ENCODE results near the gene RNF17. TPM values are rescaled to one million over a fixed set of nuclear protein-coding genes. Genes with fewer than 3 reads are reported as not detected.
A peak's percentile ranks its signal among the peaks of the same experiment; 100 is the strongest.
"Not testable (repeated sequence)": the region's sequence is repeated elsewhere in the genome, so short reads cannot be mapped to it uniquely, and the experiment has no call there.

Gene RNF17
- total RNA-seq, 6 experiments from 2014 or later = not detected

DNA sequence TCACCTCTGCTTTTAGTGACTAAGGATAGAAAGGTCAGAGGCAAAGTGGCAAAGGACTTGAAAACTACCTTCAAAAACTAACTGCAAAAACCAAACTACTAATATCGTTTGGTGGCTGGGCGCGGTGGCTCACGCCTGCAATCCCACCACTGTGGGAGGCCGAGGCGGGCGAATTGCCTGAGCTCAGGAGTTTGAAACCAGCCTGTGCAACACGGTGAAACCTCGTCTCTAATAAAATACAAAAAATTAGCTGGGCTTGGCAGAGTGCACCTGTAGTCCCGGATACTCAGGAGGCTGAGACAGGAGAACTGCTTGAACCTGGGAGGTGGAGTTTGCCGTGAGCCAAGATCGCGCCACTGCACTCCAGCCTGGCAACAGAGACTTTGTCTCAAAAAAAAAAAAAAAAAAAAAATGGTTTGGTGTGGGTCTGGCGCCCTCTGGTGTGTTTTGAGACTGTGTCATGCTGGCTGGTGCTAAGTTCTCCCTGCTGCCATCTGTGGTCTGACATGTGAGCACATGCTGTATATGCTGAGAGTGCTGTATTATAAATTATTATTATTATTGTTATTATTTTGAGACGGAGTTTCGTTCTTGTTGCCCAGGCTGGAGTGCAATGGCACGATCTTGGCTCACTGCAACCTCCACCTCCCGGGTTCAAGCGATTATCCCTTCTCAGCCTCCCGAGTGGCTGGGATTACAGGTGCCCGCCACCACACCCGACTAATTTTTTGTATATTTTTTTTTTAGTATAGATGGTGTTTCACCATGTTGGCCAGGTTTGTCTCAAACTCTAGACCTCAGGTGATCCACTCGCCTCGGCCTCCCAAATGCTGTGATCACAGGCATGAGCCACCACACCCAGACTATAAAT is 36.0 kb upstream of the RNF17 start:
- peak; percentile 81 for DNase-seq
- Mint-ChIP-seq H3K27ac (no peak overlapping the region), H3K4me3 (no peak overlapping the region), H3K4me1 (ENCODE audit: low read depth) (no peaks in the 10 kb centered on the region), H3K27me3 (ENCODE audit: insufficient read depth) (peaks cover 21% of the 10 kb centered on the region), H3K9me3 (no peaks in the 10 kb centered on the region; the same call in 1 of the 2 replicates), H3K36me3 (ENCODE audit: low read depth) (no peaks in the 10 kb centered on the region)
- TF ChIP-seq, protein P1, sequence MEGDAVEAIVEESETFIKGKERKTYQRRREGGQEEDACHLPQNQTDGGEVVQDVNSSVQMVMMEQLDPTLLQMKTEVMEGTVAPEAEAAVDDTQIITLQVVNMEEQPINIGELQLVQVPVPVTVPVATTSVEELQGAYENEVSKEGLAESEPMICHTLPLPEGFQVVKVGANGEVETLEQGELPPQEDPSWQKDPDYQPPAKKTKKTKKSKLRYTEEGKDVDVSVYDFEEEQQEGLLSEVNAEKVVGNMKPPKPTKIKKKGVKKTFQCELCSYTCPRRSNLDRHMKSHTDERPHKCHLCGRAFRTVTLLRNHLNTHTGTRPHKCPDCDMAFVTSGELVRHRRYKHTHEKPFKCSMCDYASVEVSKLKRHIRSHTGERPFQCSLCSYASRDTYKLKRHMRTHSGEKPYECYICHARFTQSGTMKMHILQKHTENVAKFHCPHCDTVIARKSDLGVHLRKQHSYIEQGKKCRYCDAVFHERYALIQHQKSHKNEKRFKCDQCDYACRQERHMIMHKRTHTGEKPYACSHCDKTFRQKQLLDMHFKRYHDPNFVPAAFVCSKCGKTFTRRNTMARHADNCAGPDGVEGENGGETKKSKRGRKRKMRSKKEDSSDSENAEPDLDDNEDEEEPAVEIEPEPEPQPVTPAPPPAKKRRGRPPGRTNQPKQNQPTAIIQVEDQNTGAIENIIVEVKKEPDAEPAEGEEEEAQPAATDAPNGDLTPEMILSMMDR (IDR thresholded peaks at IDR 0.05) = peak; percentile 87

DNA sequence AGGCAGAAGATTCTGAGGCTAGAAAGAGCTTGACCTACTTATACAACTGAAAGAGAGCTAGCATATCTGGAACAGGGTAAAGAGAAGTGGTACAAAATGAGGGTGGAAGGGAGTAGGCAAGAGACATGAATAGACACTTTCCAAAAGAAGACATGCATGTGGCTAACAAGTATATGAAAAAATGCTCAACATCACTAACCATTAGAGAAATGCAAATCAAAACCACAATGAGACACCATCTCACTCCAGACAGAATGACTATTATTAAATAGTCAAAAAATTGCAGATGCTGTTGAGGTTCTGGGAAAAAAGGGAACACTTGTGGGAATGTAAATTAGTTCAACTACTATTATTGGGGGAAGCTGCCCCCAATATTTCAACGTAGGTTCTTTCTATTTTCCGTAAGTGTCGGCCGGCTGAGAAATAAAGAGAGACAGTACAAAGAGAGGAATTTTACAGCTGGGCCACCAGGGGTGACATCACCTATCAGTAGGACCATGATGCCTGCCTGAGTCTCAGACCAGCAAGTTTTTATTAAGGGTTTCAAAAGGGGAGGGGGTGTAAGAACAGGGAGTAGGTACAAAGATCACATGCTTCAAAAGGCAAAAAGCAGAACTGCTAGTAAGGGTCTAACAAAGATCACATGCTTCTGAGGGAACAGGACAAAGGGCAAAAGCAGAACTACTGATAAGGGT is 32.9 kb upstream of the RNF17 start:
- not testable (repeated sequence) for H3K27ac Mint-ChIP-seq; H3K27me3 Mint-ChIP-seq (ENCODE audit: insufficient read depth); H3K4me3 Mint-ChIP-seq; H3K36me3 Mint-ChIP-seq (ENCODE audit: low read depth); H3K4me1 Mint-ChIP-seq (ENCODE audit: low read depth); DNase-seq; H3K9me3 Mint-ChIP-seq

DNA sequence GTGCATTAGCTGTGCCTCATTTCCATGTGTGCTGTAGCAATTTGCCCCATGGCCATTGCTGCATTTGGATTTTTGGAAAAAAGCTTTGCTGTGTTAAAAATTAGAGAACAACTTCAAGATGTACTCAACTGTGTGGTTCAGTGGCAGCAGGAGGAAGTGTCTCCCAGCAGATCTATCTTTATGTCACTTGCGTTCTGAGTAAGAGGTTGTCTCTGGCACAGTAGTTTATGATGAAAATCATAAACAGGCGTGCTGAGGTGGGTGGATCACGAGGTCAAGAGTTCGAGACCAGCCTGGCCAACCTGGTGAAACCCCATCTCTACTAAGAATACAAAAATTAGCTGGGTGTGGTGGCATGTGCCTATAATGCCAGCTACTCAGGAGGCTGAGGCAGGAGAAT is 29.0 kb upstream of the RNF17 start:
- Mint-ChIP-seq H3K36me3 (ENCODE audit: low read depth) (no peaks in the 10 kb centered on the region), H3K27ac (no peak overlapping the region), H3K4me3 (no peak overlapping the region), H3K4me1 (ENCODE audit: low read depth) (no peaks in the 10 kb centered on the region), H3K27me3 (ENCODE audit: insufficient read depth) (peaks cover 8% of the 10 kb centered on the region), H3K9me3 (no peaks in the 10 kb centered on the region; the same call in 1 of the 2 replicates)
- TF ChIP-seq, protein P1 (IDR thresholded peaks at IDR 0.05) = no peak
- DNase-seq = no peak

GRCh38 chr13:24737042-24737441 is 26.9 kb upstream of the RNF17 start:
- H3K4me1 Mint-ChIP-seq (ENCODE audit: low read depth) = no peaks in the 10 kb centered on the region
- no peaks in the 10 kb centered on the region for H3K9me3 Mint-ChIP-seq

DNA sequence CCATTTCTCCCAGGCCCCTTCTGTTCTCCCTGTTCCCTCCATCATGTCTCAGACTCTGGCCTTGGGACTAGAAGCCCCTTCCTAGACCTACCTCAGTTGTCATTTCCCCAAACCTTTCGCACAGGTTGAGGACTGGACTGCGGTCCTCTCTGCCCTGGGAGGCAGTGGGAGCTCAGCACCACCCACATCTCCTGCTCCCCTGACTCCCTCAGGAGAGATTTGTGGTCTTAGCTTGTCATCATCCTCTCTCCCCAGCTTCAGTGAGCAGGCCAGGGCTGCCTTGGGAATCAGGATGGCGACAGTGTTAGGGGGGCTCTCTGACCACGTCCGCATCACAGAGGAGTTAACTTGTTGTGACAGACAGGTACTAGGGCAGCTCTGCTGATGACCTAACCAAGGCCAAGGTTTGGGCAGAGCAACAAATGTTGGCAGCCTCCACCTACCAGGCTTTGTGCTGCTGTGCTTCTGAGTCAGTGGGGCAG is 25.6 kb upstream of the RNF17 start:
- H3K4me3 Mint-ChIP-seq = no peak overlapping the region
- H3K27me3 Mint-ChIP-seq (ENCODE audit: insufficient read depth) = peaks cover 6% of the 10 kb centered on the region
- H3K27ac Mint-ChIP-seq = no peak overlapping the region
- H3K4me1 Mint-ChIP-seq (ENCODE audit: low read depth) = no peaks in the 10 kb centered on the region
- H3K9me3 Mint-ChIP-seq = no peaks in the 10 kb centered on the region
- TF ChIP-seq, protein P1 (IDR thresholded peaks at IDR 0.05) = no peak
- no peaks in the 10 kb centered on the region for H3K36me3 Mint-ChIP-seq (ENCODE audit: low read depth)
- no peak for DNase-seq

More at GRCh38 chr13:24737042-24737441, 26.9 kb upstream of the RNF17 start:
- Mint-ChIP-seq H3K27ac (no peak overlapping the region), H3K36me3 (ENCODE audit: low read depth) (no peaks in the 10 kb centered on the region), H3K27me3 (ENCODE audit: insufficient read depth) (peaks cover 7% of the 10 kb centered on the region), H3K4me3 (no peak overlapping the region)
- DNase-seq = no peak
- TF ChIP-seq, protein P1 (IDR thresholded peaks at IDR 0.05) = no peak
